ENCODE data around the gene PRIM2.
"Not testable (repeated sequence)": the region's sequence is repeated elsewhere in the genome, so short reads cannot be mapped to it uniquely, and the experiment has no call there.

The PRIM2 gene

DNA sequence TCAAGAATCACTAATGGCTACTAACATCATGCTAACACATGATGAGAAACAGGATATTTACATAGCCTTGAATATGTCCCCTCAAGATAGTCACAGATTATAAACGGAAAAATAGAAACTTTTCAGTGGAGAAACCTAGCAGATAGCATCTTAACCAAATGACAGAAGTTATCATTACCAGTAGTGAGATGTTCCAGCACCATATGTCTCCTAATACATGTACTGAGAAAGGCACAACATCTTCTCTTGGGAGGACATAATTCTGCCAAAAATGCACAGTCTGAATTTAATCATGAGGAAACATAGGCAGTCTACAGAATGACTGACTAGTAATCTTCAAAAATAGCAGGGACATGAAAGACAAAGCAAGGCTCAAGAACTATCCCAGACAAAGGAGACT is 19.9 kb upstream of the PRIM2 start:
- no peaks in the 10 kb centered on the region for H3K36me3 ChIP-seq (ENCODE audit: control insufficient read depth, insufficient read depth, low read length)
- H3K4me3 ChIP-seq (ENCODE audit: low read length) = no peak overlapping the region
- no peak overlapping the region for H3K9ac ChIP-seq (ENCODE audit: low read length)
- H3K9me3 ChIP-seq (ENCODE audit: control insufficient read depth, low read length) = no peaks in the 10 kb centered on the region
- no peaks in the 10 kb centered on the region for H3K27me3 ChIP-seq (ENCODE audit: control insufficient read depth, insufficient read depth, low read length)
- H3K4me1 ChIP-seq (ENCODE audit: control insufficient read depth, insufficient read depth, low read length) = no peaks in the 10 kb centered on the region

- Histone ChIP-seq H3K36me3 (ENCODE audit: control insufficient read depth, insufficient read depth, low read length) (no peaks in the 10 kb centered on the region), H3K9ac (ENCODE audit: low read length) (no peak overlapping the region), H3K9me3 (ENCODE audit: control insufficient read depth, low read length) (no peaks in the 10 kb centered on the region), H3K4me3 (ENCODE audit: low read length) (no peak overlapping the region), H3K4me1 (ENCODE audit: control insufficient read depth, insufficient read depth, low read length) (no peaks in the 10 kb centered on the region), H3K27me3 (ENCODE audit: control insufficient read depth, insufficient read depth, low read length) (no peaks in the 10 kb centered on the region)
Measured at GRCh38 chr6:57298741-57299140, 18.7 kb upstream of the PRIM2 start.

GRCh38 chr6:57301757-57302156 is 15.7 kb upstream of the PRIM2 start:
- Histone ChIP-seq H3K9me3 (ENCODE audit: control insufficient read depth, low read length) (no peaks in the 10 kb centered on the region), H3K9ac (ENCODE audit: low read length) (no peak overlapping the region), H3K36me3 (ENCODE audit: control insufficient read depth, insufficient read depth, low read length) (no peaks in the 10 kb centered on the region), H3K27me3 (ENCODE audit: control insufficient read depth, insufficient read depth, low read length) (no peaks in the 10 kb centered on the region), H3K4me3 (ENCODE audit: low read length) (no peak overlapping the region), H3K4me1 (ENCODE audit: control insufficient read depth, insufficient read depth, low read length) (no peaks in the 10 kb centered on the region)

- Histone ChIP-seq H3K9ac (ENCODE audit: low read length) (no peak overlapping the region), H3K36me3 (ENCODE audit: control insufficient read depth, insufficient read depth, low read length) (no peaks in the 10 kb centered on the region), H3K9me3 (ENCODE audit: control insufficient read depth, low read length) (no peaks in the 10 kb centered on the region), H3K4me1 (ENCODE audit: control insufficient read depth, insufficient read depth, low read length) (no peaks in the 10 kb centered on the region), H3K4me3 (ENCODE audit: low read length) (no peak overlapping the region), H3K27me3 (ENCODE audit: control insufficient read depth, insufficient read depth, low read length) (no peaks in the 10 kb centered on the region)
Measured at GRCh38 chr6:57302477-57302876, 15.0 kb upstream of the PRIM2 start.

DNA sequence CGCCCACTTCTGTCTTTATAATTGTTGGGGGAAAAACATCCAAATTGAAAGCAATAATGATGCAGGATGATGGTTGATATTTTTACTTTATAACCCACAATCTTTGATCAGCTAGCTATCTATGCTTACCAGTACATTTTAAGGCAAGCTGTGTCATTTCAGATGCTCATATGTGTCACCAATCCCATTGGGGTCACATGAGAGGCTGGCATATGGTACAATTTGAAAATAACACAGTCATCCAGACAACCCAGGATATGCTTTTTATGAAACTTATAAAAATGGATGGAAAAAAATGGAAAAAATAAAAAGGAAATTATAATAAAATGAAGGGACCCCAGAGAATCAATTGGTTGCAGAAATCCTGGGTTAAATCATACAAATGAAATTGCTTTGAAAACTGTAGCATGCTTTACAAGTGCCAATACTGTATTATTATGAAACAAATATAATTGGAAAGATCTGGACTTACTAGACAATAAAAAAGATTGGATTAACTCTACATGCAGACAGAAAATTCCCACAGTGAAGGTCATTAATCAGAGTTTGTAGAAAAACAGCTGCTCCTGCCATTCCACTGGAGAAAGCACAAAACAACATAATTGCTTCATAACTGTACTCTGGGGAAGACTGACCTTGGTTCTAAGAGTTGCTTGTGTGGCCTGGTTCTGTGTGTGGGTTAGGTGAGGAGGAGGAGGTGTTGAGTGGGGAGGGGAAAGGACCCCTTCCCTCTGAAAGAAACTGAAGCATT is 13.3 kb upstream of the PRIM2 start:
- H3K4me3 ChIP-seq (ENCODE audit: low read length) = no peak overlapping the region
- no peak overlapping the region for H3K9ac ChIP-seq (ENCODE audit: low read length)
- no peaks in the 10 kb centered on the region for H3K36me3 ChIP-seq (ENCODE audit: control insufficient read depth, insufficient read depth, low read length)
- no peaks in the 10 kb centered on the region for H3K27me3 ChIP-seq (ENCODE audit: control insufficient read depth, insufficient read depth, low read length)
- H3K4me1 ChIP-seq (ENCODE audit: control insufficient read depth, insufficient read depth, low read length) = no peaks in the 10 kb centered on the region
- no peaks in the 10 kb centered on the region for H3K9me3 ChIP-seq (ENCODE audit: control insufficient read depth, low read length)

DNA sequence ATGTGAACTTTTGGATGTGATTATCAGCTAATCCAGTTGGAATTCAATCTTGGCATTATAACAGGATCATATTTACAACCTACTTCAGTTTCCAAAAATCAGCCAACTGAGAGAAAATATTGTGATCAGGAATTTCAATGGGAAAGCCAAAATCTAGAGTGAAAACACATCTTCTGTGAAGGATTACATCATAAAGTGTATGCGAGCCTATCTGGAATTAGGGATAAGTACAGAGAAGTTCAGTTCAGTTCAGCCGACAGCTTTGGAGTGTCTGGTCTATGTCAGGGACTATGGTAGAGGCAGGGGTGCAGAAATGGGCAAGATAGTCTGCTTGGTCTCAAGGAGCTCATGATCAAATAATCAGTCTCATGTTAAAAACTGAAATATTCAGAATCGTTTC is 12.3 kb upstream of the PRIM2 start:
- H3K4me1 ChIP-seq (ENCODE audit: control insufficient read depth, insufficient read depth, low read length) = no peaks in the 10 kb centered on the region
- H3K36me3 ChIP-seq (ENCODE audit: control insufficient read depth, insufficient read depth, low read length) = no peaks in the 10 kb centered on the region
- no peaks in the 10 kb centered on the region for H3K27me3 ChIP-seq (ENCODE audit: control insufficient read depth, insufficient read depth, low read length)
- H3K9ac ChIP-seq (ENCODE audit: low read length) = no peak overlapping the region
- no peaks in the 10 kb centered on the region for H3K9me3 ChIP-seq (ENCODE audit: control insufficient read depth, low read length)
- H3K4me3 ChIP-seq (ENCODE audit: low read length) = no peak overlapping the region

GRCh38 chr6:57305761-57306160 is 11.7 kb upstream of the PRIM2 start:
- no peaks in the 10 kb centered on the region for H3K9me3 ChIP-seq (ENCODE audit: control insufficient read depth, low read length)
- no peaks in the 10 kb centered on the region for H3K4me1 ChIP-seq (ENCODE audit: control insufficient read depth, insufficient read depth, low read length)
- H3K9ac ChIP-seq (ENCODE audit: low read length) = no peak overlapping the region
- no peak overlapping the region for H3K4me3 ChIP-seq (ENCODE audit: low read length)
- no peaks in the 10 kb centered on the region for H3K27me3 ChIP-seq (ENCODE audit: control insufficient read depth, insufficient read depth, low read length)
- H3K36me3 ChIP-seq (ENCODE audit: control insufficient read depth, insufficient read depth, low read length) = no peaks in the 10 kb centered on the region

- no peak overlapping the region for H3K9ac ChIP-seq (ENCODE audit: low read length)
- H3K27me3 ChIP-seq (ENCODE audit: control insufficient read depth, insufficient read depth, low read length) = no peaks in the 10 kb centered on the region
- no peaks in the 10 kb centered on the region for H3K9me3 ChIP-seq (ENCODE audit: control insufficient read depth, low read length)
- no peaks in the 10 kb centered on the region for H3K36me3 ChIP-seq (ENCODE audit: control insufficient read depth, insufficient read depth, low read length)
- no peak overlapping the region for H3K4me3 ChIP-seq (ENCODE audit: low read length)
- no peaks in the 10 kb centered on the region for H3K4me1 ChIP-seq (ENCODE audit: control insufficient read depth, insufficient read depth, low read length)
Measured at GRCh38 chr6:57306273-57306672, 11.2 kb upstream of the PRIM2 start.

DNA sequence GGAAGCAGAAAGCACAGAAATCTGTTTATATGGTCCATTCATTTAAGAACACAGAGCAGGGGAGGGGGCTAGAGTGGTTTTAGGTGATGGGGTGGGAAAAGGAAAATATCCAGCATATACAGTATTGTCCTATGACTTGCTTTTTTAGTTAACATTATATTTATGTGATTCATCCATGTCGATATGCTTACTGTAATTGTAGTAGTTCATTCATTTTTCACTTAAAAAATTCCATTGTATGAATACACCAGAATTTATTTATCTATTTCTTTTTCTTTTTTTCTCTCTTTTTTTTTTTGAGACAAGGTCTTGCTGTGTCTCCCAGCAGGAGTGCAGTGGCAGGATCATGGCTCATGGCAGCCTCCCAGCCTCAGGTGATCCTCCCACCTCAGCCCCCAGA is 9.6 kb upstream of the PRIM2 start:
- H3K9me3 ChIP-seq (ENCODE audit: control insufficient read depth, low read length) = no peaks in the 10 kb centered on the region
- no peak overlapping the region for H3K4me3 ChIP-seq (ENCODE audit: low read length)
- H3K9ac ChIP-seq (ENCODE audit: low read length) = no peak overlapping the region
- no peaks in the 10 kb centered on the region for H3K4me1 ChIP-seq (ENCODE audit: control insufficient read depth, insufficient read depth, low read length)
- no peaks in the 10 kb centered on the region for H3K36me3 ChIP-seq (ENCODE audit: control insufficient read depth, insufficient read depth, low read length)
- H3K27me3 ChIP-seq (ENCODE audit: control insufficient read depth, insufficient read depth, low read length) = no peaks in the 10 kb centered on the region

DNA sequence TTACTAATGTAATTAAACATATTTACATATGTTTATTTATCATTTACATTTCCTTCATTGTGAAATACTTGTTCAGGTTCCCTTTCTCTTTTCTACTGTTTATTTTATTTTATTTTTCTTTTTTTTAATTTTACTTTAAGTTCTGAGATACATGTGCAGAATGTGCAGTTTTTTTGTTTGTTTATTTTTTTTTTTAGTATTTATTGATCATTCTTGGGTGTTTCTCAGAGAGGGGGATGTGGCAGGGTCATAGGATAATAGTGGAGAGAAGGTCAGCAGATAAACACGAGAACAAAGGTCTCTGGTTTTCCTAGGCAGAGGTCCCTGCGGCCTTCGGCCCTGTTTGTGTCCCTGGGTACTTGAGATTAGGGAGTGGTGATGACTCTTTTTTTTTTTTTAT is 8.7 kb upstream of the PRIM2 start:
- H3K9ac ChIP-seq (ENCODE audit: low read length); H3K9me3 ChIP-seq (ENCODE audit: control insufficient read depth, low read length); H3K4me1 ChIP-seq (ENCODE audit: control insufficient read depth, insufficient read depth, low read length); H3K27me3 ChIP-seq (ENCODE audit: control insufficient read depth, insufficient read depth, low read length); H3K4me3 ChIP-seq (ENCODE audit: low read length); H3K36me3 ChIP-seq (ENCODE audit: control insufficient read depth, insufficient read depth, low read length): not testable (repeated sequence)

- H3K4me1 ChIP-seq (ENCODE audit: control insufficient read depth, insufficient read depth, low read length); H3K36me3 ChIP-seq (ENCODE audit: control insufficient read depth, insufficient read depth, low read length): not testable (repeated sequence)
Measured at GRCh38 chr6:57310095-57310816, 7.2 kb upstream of the PRIM2 start.

DNA sequence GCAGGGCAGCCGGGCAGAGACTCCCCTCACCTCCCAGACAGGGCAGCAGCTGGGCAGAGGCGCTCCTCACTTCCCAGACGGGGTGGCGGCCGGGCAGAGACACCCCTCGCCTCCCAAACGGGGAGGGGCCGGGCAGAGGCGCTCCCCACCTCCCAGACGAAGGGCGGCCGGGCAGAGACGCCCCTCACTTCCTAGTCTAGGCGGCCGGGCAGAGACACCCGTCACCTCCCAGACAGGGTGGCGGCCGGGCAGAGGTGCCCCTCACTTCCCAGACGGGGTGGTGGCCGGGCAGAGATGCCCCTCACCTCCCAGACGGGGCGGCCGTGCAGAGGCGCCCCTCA is 6.6 kb upstream of the PRIM2 start:
- Histone ChIP-seq H3K27me3 (ENCODE audit: control insufficient read depth, insufficient read depth, low read length) (no peaks in the 10 kb centered on the region), H3K4me3 (ENCODE audit: low read length) (no peak overlapping the region), H3K9ac (ENCODE audit: low read length) (no peak overlapping the region), H3K36me3 (ENCODE audit: control insufficient read depth, insufficient read depth, low read length) (no peaks in the 10 kb centered on the region), H3K9me3 (ENCODE audit: control insufficient read depth, low read length) (no peaks in the 10 kb centered on the region), H3K4me1 (ENCODE audit: control insufficient read depth, insufficient read depth, low read length) (no peaks in the 10 kb centered on the region)

More at GRCh38 chr6:57310095-57310816, 7.2 kb upstream of the PRIM2 start:
- H3K9ac ChIP-seq (ENCODE audit: low read length); H3K27me3 ChIP-seq (ENCODE audit: control insufficient read depth, insufficient read depth, low read length); H3K9me3 ChIP-seq (ENCODE audit: control insufficient read depth, low read length); H3K4me3 ChIP-seq (ENCODE audit: low read length): not testable (repeated sequence)

Data from mucosa of stomach (tissue), 1 donor.